Activated naive CD4-positive, alpha-beta T cell treated with anti-CD3 and anti-CD28 coated beads for 36 hours (primary cell): Measurements from ENCODE around the gene FBXO34. TPM values are rescaled to one million over a fixed set of nuclear protein-coding genes. Genes with fewer than 3 reads are reported as not detected.

Source experiments
- CTCF ChIA-PET: fragments of 350-600 bp; sonication (Branson Sonifier 250); formaldehyde crosslinking; loops from one replicate; lab custom pipeline; 2021; ENCODE audit warnings: antibody characterized with exemption; lab: Charles Lee
- DNase-seq: peaks from one replicate; pipeline ENCODE4 v3.0.0-alpha.2; 2020
- H3K27ac Mint-ChIP-seq: one replicate; pipeline ENCODE4 v1.8.0; 2021; ENCODE audit warnings: mild to moderate bottlenecking, mixed read lengths
- H3K27me3 Mint-ChIP-seq: one replicate; pipeline ENCODE4 v1.8.0; 2021; ENCODE audit warnings: low read depth, mixed read lengths
- H3K36me3 Mint-ChIP-seq: one replicate; pipeline ENCODE4 v1.8.0; 2021; ENCODE audit warnings: low read depth, mixed read lengths
- H3K4me1 Mint-ChIP-seq: one replicate; pipeline ENCODE4 v1.8.0; 2021; ENCODE audit warnings: low read depth, mixed read lengths
- H3K4me3 Mint-ChIP-seq: one replicate; pipeline ENCODE4 v1.8.0; 2021; ENCODE audit warnings: mild to moderate bottlenecking, moderate library complexity, mixed read lengths
- H3K9me3 Mint-ChIP-seq: one replicate; pipeline ENCODE4 v1.8.0; 2021; ENCODE audit warnings: mixed read lengths
- intact Hi-C: fragments of 100-400 bp; cut with micrococcal nuclease; formaldehyde crosslinking; loops from one replicate; pipeline ENCODE4 v1.15.1; 2023
- total RNA-seq, 2 experiments: library from RNA; stranded (reverse); gene quantifications; one replicate each; pipeline ENCODE4 v1.2.3, GENCODE V29; 2021

Gene FBXO34, protein sequence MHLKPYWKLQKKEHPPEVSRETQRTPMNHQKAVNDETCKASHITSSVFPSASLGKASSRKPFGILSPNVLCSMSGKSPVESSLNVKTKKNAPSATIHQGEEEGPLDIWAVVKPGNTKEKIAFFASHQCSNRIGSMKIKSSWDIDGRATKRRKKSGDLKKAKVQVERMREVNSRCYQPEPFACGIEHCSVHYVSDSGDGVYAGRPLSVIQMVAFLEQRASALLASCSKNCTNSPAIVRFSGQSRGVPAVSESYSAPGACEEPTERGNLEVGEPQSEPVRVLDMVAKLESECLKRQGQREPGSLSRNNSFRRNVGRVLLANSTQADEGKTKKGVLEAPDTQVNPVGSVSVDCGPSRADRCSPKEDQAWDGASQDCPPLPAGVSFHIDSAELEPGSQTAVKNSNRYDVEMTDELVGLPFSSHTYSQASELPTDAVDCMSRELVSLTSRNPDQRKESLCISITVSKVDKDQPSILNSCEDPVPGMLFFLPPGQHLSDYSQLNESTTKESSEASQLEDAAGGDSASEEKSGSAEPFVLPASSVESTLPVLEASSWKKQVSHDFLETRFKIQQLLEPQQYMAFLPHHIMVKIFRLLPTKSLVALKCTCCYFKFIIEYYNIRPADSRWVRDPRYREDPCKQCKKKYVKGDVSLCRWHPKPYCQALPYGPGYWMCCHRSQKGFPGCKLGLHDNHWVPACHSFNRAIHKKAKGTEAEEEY
- total RNA-seq: 10 to 100 TPM; 17.4 to 17.7 TPM

GRCh38 chr14:55270832-55271571 is at the start of gene FBXO34:
Gene FBXO34 (plus strand): TSS chr14:55271421. CDS start chr14:55350391, 78,970 bp downstream.
- H3K27me3 Mint-ChIP-seq: no peaks in the 10 kb centered on the region
- peak within 1 kb of the TSS; percentile 88 for H3K27ac Mint-ChIP-seq
- H3K4me3 Mint-ChIP-seq: peak within 1 kb of the TSS; percentile 86
- intact Hi-C loops: loop anchor here (1.0 to 10.0 kb wide), 16 partner anchors 58 to 846 kb away; partner anchors contain the start of genes ATG14, CGRRF1, DLGAP5 and KTN1
- peaks cover 43% of the 10 kb centered on the region for H3K4me1 Mint-ChIP-seq
- peaks cover 5% of the 10 kb centered on the region for H3K36me3 Mint-ChIP-seq
- peak; percentile 99 for DNase-seq
- CTCF ChIA-PET: interaction anchor here (0.7 to 6.7 kb wide), 34 partner anchors 9 to 175 kb away, joined by 3 to 131 read pairs (median 4); no protein-coding TSS in a partner anchor
- H3K9me3 Mint-ChIP-seq: no peaks in the 10 kb centered on the region

GRCh38 chr14:55221968-55222367 is 49.3 kb upstream of the FBXO34 start:
- Mint-ChIP-seq H3K36me3 (no peaks in the 10 kb centered on the region), H3K27ac (no peak overlapping the region), H3K9me3 (peaks cover 4% of the 10 kb centered on the region), H3K4me3 (no peak overlapping the region), H3K27me3 (no peaks in the 10 kb centered on the region), H3K4me1 (peaks cover 3% of the 10 kb centered on the region)
- intact Hi-C loops: no loop called here
- CTCF ChIA-PET: no interaction called here
- DNase-seq: no peak

- Mint-ChIP-seq H3K9me3 (peaks cover 5% of the 10 kb centered on the region), H3K27ac (no peak overlapping the region), H3K4me3 (no peak overlapping the region), H3K27me3 (no peaks in the 10 kb centered on the region), H3K4me1 (peaks cover 3% of the 10 kb centered on the region), H3K36me3 (no peaks in the 10 kb centered on the region)
- intact Hi-C loops: no loop called here
- CTCF ChIA-PET: interaction anchor here (0.6 to 1.4 kb wide), 4 partner anchors 60 to 744 kb away, joined by 3 to 9 read pairs (median 5); no protein-coding TSS in a partner anchor
- no peak for DNase-seq
Observed at GRCh38 chr14:55223364-55223763, 47.9 kb upstream of the FBXO34 start.

DNA sequence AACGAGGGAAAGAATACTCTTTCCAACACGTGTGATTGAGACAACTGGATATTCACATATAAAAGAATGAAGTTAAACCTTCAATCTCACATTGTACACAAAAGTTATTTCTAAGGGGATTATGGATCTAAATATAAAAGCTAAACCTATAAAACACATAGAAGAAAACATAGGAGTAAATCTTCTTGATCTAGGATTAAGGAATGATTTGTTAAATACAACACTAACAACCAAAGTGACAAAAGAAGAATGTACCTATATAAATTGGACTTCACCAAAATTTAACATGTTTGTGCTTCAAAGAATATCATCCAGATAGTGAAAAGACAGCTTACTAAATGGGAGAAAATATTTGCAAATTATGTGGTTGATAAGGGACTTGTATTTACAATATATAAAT is 43.0 kb upstream of the FBXO34 start:
- Mint-ChIP-seq H3K27me3 (peaks cover 3% of the 10 kb centered on the region), H3K27ac (no peak overlapping the region), H3K4me3 (no peak overlapping the region), H3K4me1 (no peaks in the 10 kb centered on the region), H3K36me3 (no peaks in the 10 kb centered on the region), H3K9me3 (peaks cover 5% of the 10 kb centered on the region)
- DNase-seq: no peak
- CTCF ChIA-PET: no interaction called here
- intact Hi-C loops: no loop called here

DNA sequence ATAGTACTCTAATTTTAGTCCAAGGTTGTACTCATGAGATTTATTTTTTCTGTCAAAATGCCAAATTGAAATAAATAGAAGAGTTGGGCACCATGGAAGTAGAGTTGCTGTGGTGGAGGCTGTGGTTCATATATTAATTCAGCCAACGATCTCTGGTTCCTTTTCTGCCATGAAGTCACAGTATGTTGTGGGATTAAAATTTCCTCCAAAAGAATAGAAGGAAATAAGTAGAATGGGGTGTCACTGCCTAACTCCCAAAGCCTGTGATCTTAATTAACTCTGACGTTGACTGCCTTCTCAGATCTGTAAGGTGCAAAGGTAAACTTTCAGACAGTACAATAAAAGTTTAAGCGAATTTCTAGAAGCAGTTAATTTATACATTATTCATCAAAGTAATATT is 37.6 kb upstream of the FBXO34 start:
- Mint-ChIP-seq H3K27me3 (peaks cover 3% of the 10 kb centered on the region), H3K27ac (no peak overlapping the region), H3K4me1 (no peaks in the 10 kb centered on the region), H3K4me3 (no peak overlapping the region), H3K36me3 (no peaks in the 10 kb centered on the region), H3K9me3 (no peaks in the 10 kb centered on the region)
- no peak for DNase-seq
- intact Hi-C loops: no loop called here
- CTCF ChIA-PET: no interaction called here

GRCh38 chr14:55238019-55238680 is 33.1 kb upstream of the FBXO34 start:
- DNase-seq: no peak
- Mint-ChIP-seq H3K4me3 (no peak overlapping the region), H3K4me1 (no peaks in the 10 kb centered on the region), H3K27me3 (peaks cover 6% of the 10 kb centered on the region), H3K9me3 (no peaks in the 10 kb centered on the region), H3K36me3 (no peaks in the 10 kb centered on the region), H3K27ac (no peak overlapping the region)
- CTCF ChIA-PET: interaction anchor here (1.2 kb wide), 1 partner anchor 82 kb away, joined by 3 read pairs; no protein-coding TSS in a partner anchor
- intact Hi-C loops: no loop called here

- no peaks in the 10 kb centered on the region for H3K9me3 Mint-ChIP-seq
- H3K27ac Mint-ChIP-seq: no peak overlapping the region
- peaks cover 6% of the 10 kb centered on the region for H3K27me3 Mint-ChIP-seq
- H3K36me3 Mint-ChIP-seq: no peaks in the 10 kb centered on the region
- CTCF ChIA-PET: no interaction called here
- no peaks in the 10 kb centered on the region for H3K4me1 Mint-ChIP-seq
- no peak overlapping the region for H3K4me3 Mint-ChIP-seq
- no peak for DNase-seq
- intact Hi-C loops: no loop called here
Observed at GRCh38 chr14:55239320-55239719, 31.9 kb upstream of the FBXO34 start.

DNA sequence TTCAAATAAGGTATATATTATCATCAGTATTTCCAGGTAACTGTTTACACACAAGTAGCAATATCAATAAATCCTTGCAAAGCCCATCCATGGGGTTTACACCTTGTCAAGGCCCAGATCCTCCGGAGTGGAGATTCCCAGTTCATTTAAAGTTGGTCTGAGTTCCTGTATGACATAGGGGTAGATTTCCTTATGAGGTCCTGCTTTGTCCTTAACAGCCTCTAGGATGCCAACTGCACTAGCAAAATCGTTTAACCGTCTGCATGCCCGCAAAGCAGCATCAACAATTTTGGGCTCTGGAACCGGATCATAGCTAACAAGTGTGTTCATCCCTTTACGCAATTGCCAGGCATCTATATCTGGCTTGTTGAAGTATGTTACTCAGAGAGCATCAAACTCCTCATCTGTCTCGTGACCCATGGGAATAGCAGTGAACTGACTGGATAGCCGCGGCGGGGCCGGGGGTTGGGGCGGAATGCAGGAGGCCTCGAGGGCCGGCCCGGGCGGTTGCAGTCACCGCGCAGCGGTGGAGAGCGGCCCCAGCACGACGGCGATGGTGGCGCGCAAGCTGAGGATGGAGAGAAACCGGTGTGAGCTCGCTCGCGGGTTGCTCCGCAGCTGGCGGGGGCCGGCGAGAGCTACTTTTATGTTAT is 30.6 kb upstream of the FBXO34 start:
- no peaks in the 10 kb centered on the region for H3K36me3 Mint-ChIP-seq
- peaks cover 6% of the 10 kb centered on the region for H3K27me3 Mint-ChIP-seq
- DNase-seq: no peak
- H3K4me3 Mint-ChIP-seq: no peak overlapping the region
- H3K27ac Mint-ChIP-seq: no peak overlapping the region
- no peaks in the 10 kb centered on the region for H3K9me3 Mint-ChIP-seq
- intact Hi-C loops: no loop called here
- no peaks in the 10 kb centered on the region for H3K4me1 Mint-ChIP-seq
- CTCF ChIA-PET: interaction anchor here (0.6 to 1.0 kb wide), 2 partner anchors 9 to 29 kb away, joined by 3 read pairs; no protein-coding TSS in a partner anchor

- Mint-ChIP-seq H3K36me3 (no peaks in the 10 kb centered on the region), H3K4me3 (no peak overlapping the region), H3K4me1 (no peaks in the 10 kb centered on the region), H3K27me3 (peaks cover 6% of the 10 kb centered on the region), H3K9me3 (no peaks in the 10 kb centered on the region), H3K27ac (no peak overlapping the region)
- intact Hi-C loops: no loop called here
- CTCF ChIA-PET: interaction anchor here (0.6 kb wide), 2 partner anchors 52 to 424 kb away, joined by 3 to 4 read pairs; no protein-coding TSS in a partner anchor
- no peak for DNase-seq
Observed at GRCh38 chr14:55241673-55242072, 29.5 kb upstream of the FBXO34 start.

- Mint-ChIP-seq H3K4me1 (no peaks in the 10 kb centered on the region), H3K36me3 (no peaks in the 10 kb centered on the region)
- no peak for DNase-seq
Observed at GRCh38 chr14:55243386-55243785, 27.8 kb upstream of the FBXO34 start.

DNA sequence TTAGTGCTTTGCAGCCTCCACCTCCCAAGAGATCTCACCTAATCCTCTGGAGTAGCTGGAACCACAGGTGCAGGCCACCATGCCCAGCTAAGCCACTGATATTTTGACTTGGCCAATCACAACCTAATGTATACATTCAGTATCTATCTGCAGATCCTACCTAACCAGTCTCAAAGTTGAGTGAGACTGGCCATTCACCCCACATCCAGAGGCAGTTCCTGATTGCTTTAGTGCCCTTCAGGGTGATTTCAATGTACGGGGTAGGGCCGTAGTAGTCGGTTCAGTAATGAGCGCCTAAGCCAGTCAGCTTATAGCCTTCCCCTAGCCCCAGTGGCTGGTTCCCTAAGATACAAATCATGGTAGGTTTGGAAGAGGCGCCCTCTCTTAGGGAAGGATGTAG is 27.4 kb upstream of the FBXO34 start:
- Mint-ChIP-seq H3K9me3 (no peaks in the 10 kb centered on the region), H3K4me1 (no peaks in the 10 kb centered on the region), H3K27ac (no peak overlapping the region), H3K27me3 (peaks cover 6% of the 10 kb centered on the region), H3K36me3 (no peaks in the 10 kb centered on the region), H3K4me3 (no peak overlapping the region)
- CTCF ChIA-PET: interaction anchor here (0.8 to 1.7 kb wide), 4 partner anchors 11 to 185 kb away, joined by 3 to 5 read pairs (median 3); no protein-coding TSS in a partner anchor
- no peak for DNase-seq
- intact Hi-C loops: loop anchor here (2.0 kb wide), 1 partner anchor 31 kb away; no protein-coding TSS in a partner anchor

More at GRCh38 chr14:55243386-55243785, 27.8 kb upstream of the FBXO34 start:
- Mint-ChIP-seq H3K27ac (no peak overlapping the region), H3K4me3 (no peak overlapping the region), H3K9me3 (no peaks in the 10 kb centered on the region), H3K27me3 (peaks cover 6% of the 10 kb centered on the region)
- CTCF ChIA-PET: interaction anchor here (0.8 to 1.7 kb wide), 5 partner anchors 11 to 185 kb away, joined by 3 to 5 read pairs (median 3); no protein-coding TSS in a partner anchor
- intact Hi-C loops: no loop called here
